ENCODE measurements around the gene HS3ST5.

The HS3ST5 gene

DNA sequence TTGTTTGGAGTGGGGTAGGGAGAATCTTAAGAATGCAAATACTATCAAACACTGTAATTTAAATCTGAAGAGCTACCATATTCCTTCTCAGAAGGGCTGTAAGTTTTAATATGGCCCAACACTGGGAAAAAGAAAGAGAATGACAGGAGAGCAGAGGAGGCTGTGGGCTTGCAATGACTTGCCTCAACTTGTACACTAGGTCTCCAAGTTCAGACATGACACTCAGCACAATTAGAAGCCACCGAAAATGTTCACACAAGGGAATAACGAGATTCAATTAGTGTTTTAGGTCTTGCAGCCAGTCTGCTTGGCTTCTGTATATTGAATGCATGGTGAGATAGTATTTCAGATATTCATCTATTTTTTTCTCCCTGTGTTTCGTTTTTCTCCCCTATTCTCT is 89.4 kb downstream of the HS3ST5 start:
- DNase-seq (ENCODE audit: low spot score), result no peak
- in situ Hi-C loops (cut with MboI; ENCODE audit: low sequenced_read_pairs, unreplicated experiment), result no loop called here
- TF ChIP-seq, protein P1, sequence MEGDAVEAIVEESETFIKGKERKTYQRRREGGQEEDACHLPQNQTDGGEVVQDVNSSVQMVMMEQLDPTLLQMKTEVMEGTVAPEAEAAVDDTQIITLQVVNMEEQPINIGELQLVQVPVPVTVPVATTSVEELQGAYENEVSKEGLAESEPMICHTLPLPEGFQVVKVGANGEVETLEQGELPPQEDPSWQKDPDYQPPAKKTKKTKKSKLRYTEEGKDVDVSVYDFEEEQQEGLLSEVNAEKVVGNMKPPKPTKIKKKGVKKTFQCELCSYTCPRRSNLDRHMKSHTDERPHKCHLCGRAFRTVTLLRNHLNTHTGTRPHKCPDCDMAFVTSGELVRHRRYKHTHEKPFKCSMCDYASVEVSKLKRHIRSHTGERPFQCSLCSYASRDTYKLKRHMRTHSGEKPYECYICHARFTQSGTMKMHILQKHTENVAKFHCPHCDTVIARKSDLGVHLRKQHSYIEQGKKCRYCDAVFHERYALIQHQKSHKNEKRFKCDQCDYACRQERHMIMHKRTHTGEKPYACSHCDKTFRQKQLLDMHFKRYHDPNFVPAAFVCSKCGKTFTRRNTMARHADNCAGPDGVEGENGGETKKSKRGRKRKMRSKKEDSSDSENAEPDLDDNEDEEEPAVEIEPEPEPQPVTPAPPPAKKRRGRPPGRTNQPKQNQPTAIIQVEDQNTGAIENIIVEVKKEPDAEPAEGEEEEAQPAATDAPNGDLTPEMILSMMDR (IDR thresholded peaks at IDR 0.05; ENCODE audit: borderline replicate concordance, control extremely low read depth, extremely low read depth, insufficient read depth, missing control alignments), result no peak

DNA sequence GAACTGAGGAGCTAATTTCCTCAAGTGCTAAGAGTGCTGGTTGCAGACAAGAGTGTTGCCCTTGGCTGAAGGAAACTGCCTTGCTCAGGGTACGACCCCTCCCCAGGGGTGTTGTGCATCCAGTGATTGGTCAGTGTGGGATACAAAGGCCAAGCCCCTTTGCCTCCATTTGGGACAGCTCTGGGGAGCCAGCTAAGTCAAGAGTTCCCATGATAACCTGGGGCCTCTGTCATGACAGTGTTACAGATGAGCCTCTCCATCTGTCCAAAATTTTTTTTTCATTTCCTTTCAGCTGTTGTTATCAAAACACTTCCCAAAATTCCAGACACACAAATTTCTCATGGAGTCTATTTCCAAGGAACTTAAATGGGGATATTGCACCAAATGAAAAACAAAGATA is 93.3 kb downstream of the HS3ST5 start:
- no peak for DNase-seq (ENCODE audit: low spot score)
- in situ Hi-C loops (cut with MboI; ENCODE audit: low sequenced_read_pairs, unreplicated experiment), result no loop called here
- TF ChIP-seq, protein P1 (IDR thresholded peaks at IDR 0.05; ENCODE audit: borderline replicate concordance, control extremely low read depth, extremely low read depth, insufficient read depth, missing control alignments), result no peak

DNA sequence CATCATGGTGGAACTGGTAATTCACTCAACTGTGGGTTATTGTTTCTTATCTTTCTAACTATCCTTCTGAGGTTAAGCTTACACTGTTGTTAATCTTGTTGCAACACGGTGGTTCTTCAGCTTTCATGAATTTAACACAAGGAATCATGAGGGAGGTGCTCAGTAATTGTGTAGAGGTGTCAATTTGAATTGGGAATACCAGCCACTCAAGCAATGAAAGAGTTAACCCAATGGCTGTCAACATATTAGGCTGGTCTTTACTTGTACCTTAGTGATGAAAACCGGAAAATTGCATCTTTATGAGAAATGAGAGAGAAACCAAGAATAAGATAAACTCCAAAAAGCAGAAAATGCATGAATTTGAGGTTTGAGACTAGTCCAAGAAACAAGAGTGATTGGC is 95.7 kb downstream of the HS3ST5 start:
- DNase-seq (ENCODE audit: low spot score), result no peak
- TF ChIP-seq, protein P1 (IDR thresholded peaks at IDR 0.05; ENCODE audit: borderline replicate concordance, control extremely low read depth, extremely low read depth, insufficient read depth, missing control alignments), result no peak
- in situ Hi-C loops (cut with MboI; ENCODE audit: low sequenced_read_pairs, unreplicated experiment), result no loop called here

DNA sequence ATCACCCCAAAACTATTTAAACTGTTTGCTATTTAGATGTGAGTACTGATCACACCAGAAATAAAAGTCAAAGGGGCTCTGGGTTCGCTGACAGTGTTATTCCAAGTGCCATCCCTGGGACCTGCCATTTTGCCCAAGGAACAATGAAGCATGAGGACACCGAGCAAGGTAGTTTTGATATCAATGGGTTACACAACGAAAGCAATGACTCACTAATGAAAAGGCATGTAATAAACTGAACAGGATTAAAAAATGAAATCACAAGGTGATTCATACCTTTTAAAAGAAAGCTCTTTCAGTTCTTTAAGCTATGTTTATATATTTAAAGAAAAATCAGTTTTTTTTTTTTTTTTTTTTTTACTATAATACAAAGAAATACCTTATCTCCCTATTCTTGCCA is 102.0 kb downstream of the HS3ST5 start:
- in situ Hi-C loops (cut with MboI; ENCODE audit: low sequenced_read_pairs, unreplicated experiment), result no loop called here
- no peak for DNase-seq (ENCODE audit: low spot score)
- TF ChIP-seq, protein P1 (IDR thresholded peaks at IDR 0.05; ENCODE audit: borderline replicate concordance, control extremely low read depth, extremely low read depth, insufficient read depth, missing control alignments), result no peak

DNA sequence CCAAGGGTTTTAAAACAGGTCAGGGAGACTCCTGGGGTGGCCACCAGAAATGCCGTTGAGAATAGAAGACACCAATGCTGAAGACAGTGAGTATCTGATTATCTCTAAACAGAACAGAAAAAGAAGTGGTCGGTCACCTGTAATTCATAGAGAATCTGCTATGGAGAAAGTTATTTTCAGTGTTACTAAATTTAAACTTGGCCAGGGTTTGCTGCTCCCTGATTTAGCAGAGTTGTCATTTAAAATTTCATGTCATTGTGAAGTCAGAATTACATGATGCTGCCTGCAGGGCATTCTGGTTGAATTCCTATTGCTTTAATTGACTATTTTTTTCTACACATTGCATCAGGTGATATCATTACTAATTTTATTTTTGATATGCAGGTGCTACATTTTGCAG is 114.1 kb downstream of the HS3ST5 start:
- TF ChIP-seq, protein P1 (IDR thresholded peaks at IDR 0.05; ENCODE audit: borderline replicate concordance, control extremely low read depth, extremely low read depth, insufficient read depth, missing control alignments), result no peak
- in situ Hi-C loops (cut with MboI; ENCODE audit: low sequenced_read_pairs, unreplicated experiment), result no loop called here
- no peak for DNase-seq (ENCODE audit: low spot score)

DNA sequence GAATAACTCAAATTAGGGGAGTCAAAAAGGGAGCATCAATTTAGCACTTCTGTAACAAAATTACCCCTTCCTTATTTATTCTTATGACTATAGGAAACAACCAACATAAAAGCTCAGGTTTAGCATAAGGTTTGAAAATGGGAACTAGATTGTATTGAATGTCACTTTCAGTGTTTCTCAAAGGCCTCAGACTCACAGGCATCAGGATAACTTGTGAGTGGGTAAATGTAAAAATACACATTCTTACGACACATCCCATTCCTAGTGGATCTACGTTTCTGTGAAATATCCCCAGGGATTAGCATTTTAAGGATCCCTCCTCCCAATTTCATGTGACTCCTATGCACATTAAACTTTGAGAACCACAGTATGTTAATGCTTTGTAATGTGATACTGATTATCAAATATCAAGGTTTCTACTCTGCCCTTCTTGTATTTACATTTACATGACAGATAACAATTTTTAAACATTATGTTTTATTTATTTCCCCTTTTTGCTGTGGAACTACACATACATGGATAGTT is 114.8 kb downstream of the HS3ST5 start:
- no peak for DNase-seq (ENCODE audit: low spot score)
- TF ChIP-seq, protein P1 (IDR thresholded peaks at IDR 0.05; ENCODE audit: borderline replicate concordance, control extremely low read depth, extremely low read depth, insufficient read depth, missing control alignments), result no peak
- in situ Hi-C loops (cut with MboI; ENCODE audit: low sequenced_read_pairs, unreplicated experiment), result no loop called here

DNA sequence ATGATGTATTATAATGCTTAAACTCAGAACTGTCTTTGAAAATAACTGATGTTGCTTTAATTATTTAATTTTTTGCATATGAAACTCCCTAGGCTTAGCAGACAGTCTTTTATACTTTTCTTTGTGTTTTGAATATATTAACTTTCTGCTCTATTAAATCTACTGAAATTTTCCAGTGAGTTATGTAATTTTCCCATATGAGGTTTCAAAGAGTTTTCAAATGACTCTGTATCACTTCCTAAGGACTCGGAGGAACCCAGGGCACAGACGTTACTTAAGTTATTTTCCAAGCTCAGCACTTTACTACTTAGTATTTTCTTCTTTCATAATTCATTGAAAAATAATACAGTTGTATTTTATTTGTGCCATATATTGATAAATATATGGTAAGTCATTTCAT is 122.6 kb downstream of the HS3ST5 start:
- TF ChIP-seq, protein P1 (IDR thresholded peaks at IDR 0.05; ENCODE audit: borderline replicate concordance, control extremely low read depth, extremely low read depth, insufficient read depth, missing control alignments), result no peak
- DNase-seq (ENCODE audit: low spot score), result no peak
- in situ Hi-C loops (cut with MboI; ENCODE audit: low sequenced_read_pairs, unreplicated experiment), result no loop called here
